Progenitor cell of endocrine pancreas (in vitro differentiated cells): ENCODE data around the gene GALNT2. TPM values are rescaled to one million over a fixed set of nuclear protein-coding genes. Genes with fewer than 3 reads are reported as not detected.
A peak's percentile ranks its signal among the peaks of the same experiment; 100 is the strongest.

Experiments used
- DNase-seq: peaks from one replicate; pipeline ENCODE4 v3.0.0; 2021; ENCODE audit warnings: low spot score; ENCODE audit not compliant: unreplicated experiment
- H3K27ac Mint-ChIP-seq: 2 replicates; pipeline ENCODE4 v1.8.0; 2021; ENCODE audit warnings: mild to moderate bottlenecking, moderate library complexity, mixed read lengths
- H3K27me3 Mint-ChIP-seq: 2 replicates; pipeline ENCODE4 v1.8.0; 2021; ENCODE audit warnings: mixed read lengths
- H3K36me3 Mint-ChIP-seq: 2 replicates; pipeline ENCODE4 v1.8.0; 2022; ENCODE audit warnings: mixed read lengths; ENCODE audit not compliant: insufficient read depth
- H3K4me1 Mint-ChIP-seq: 2 replicates; pipeline ENCODE4 v1.8.0; 2021; ENCODE audit warnings: low read depth, mixed read lengths
- H3K4me3 Mint-ChIP-seq: 2 replicates; pipeline ENCODE4 v1.8.0; 2021; ENCODE audit warnings: low read depth, mild to moderate bottlenecking, moderate library complexity, mixed read lengths
- H3K9me3 Mint-ChIP-seq: 2 replicates; pipeline ENCODE4 v1.8.0; 2021; ENCODE audit warnings: low read depth, mixed read lengths
- CTCF ChIP-seq: fragments of 200-600 bp; sonication (generic); IDR thresholded peaks from one replicate; pipeline ENCODE4 v1.5.0; 2021; ENCODE audit warnings: antibody characterized with exemption, mild to moderate bottlenecking; ENCODE audit not compliant: unreplicated experiment
- total RNA-seq: library from RNA; stranded (reverse); gene quantifications from 2 replicates; pipeline ENCODE4 v1.2.1, GENCODE V29; 2021

GALNT2 gene
- total RNA-seq, 1 donor from 2014 or later: 95.2 TPM

GRCh38 chr1:230099465-230099864, 32.4 kb downstream of the GALNT2 start:
- Mint-ChIP-seq H3K4me3 (no peak overlapping the region), H3K4me1 (peaks cover 21% of the 10 kb centered on the region), H3K9me3 (no peaks in the 10 kb centered on the region), H3K27ac (no peak overlapping the region), H3K36me3 (peaks cover 5% of the 10 kb centered on the region), H3K27me3 (no peaks in the 10 kb centered on the region)
- no peak for TF ChIP-seq CTCF
- no peak for DNase-seq

- Mint-ChIP-seq H3K9me3 (no peaks in the 10 kb centered on the region), H3K4me1 (peaks cover 33% of the 10 kb centered on the region), H3K4me3 (no peak overlapping the region), H3K27me3 (no peaks in the 10 kb centered on the region), H3K27ac (no peak overlapping the region), H3K36me3 (peaks cover 5% of the 10 kb centered on the region)
- TF ChIP-seq CTCF: no peak
- no peak for DNase-seq
Measured at GRCh38 chr1:230100932-230101331, 33.9 kb downstream of the GALNT2 start.

GRCh38 chr1:230101556-230101955, 34.5 kb downstream of the GALNT2 start:
- H3K36me3 Mint-ChIP-seq: peaks cover 5% of the 10 kb centered on the region
- H3K4me3 Mint-ChIP-seq: no peak overlapping the region
- no peak overlapping the region for H3K27ac Mint-ChIP-seq
- peaks cover 38% of the 10 kb centered on the region for H3K4me1 Mint-ChIP-seq
- no peaks in the 10 kb centered on the region for H3K9me3 Mint-ChIP-seq
- TF ChIP-seq CTCF: no peak
- no peak for DNase-seq
- H3K27me3 Mint-ChIP-seq: no peaks in the 10 kb centered on the region

GRCh38 chr1:230102046-230102445, 35.0 kb downstream of the GALNT2 start:
- H3K9me3 Mint-ChIP-seq: no peaks in the 10 kb centered on the region
- no peaks in the 10 kb centered on the region for H3K27me3 Mint-ChIP-seq
- no peak overlapping the region for H3K27ac Mint-ChIP-seq
- H3K4me1 Mint-ChIP-seq: peaks cover 38% of the 10 kb centered on the region
- no peak for TF ChIP-seq CTCF
- H3K4me3 Mint-ChIP-seq: no peak overlapping the region
- no peak for DNase-seq
- H3K36me3 Mint-ChIP-seq: peaks cover 5% of the 10 kb centered on the region

GRCh38 chr1:230102472-230102871, 35.4 kb downstream of the GALNT2 start:
- TF ChIP-seq CTCF: no peak
- Mint-ChIP-seq H3K27me3 (no peaks in the 10 kb centered on the region), H3K4me3 (no peak overlapping the region), H3K4me1 (peaks cover 38% of the 10 kb centered on the region), H3K27ac (peak overlapping the region; percentile 7), H3K9me3 (no peaks in the 10 kb centered on the region), H3K36me3 (peaks cover under 1% of the 10 kb centered on the region)
- no peak for DNase-seq
